Measurements from ENCODE around the gene MARK4. TPM values are rescaled to one million over a fixed set of nuclear protein-coding genes. Genes with fewer than 3 reads are reported as not detected.

MARK4 gene
- total RNA-seq, 4 donors from 2014 or later: 28.4 to 42.8 (median 35.3) TPM

DNA sequence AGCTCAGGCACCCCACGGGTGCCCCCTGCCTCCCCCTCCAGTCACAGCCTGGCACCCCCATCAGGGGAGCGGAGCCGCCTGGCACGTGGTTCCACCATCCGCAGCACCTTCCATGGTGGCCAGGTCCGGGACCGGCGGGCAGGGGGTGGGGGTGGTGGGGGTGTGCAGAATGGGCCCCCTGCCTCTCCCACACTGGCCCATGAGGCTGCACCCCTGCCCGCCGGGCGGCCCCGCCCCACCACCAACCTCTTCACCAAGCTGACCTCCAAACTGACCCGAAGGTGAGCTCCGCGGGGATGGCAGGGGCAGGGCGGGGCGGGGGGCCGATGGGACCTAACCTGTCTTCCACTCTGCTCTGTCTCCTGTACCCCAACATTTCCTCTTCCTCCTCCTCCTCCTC, 46.6 kb downstream of the MARK4 start:
- intact Hi-C loops (cut with DNase I; ENCODE audit: low total_unique reads): no loop called here
- no peak for DNase-seq (ENCODE audit: low spot score in 2 of 2)
- TF ChIP-seq, protein P1, sequence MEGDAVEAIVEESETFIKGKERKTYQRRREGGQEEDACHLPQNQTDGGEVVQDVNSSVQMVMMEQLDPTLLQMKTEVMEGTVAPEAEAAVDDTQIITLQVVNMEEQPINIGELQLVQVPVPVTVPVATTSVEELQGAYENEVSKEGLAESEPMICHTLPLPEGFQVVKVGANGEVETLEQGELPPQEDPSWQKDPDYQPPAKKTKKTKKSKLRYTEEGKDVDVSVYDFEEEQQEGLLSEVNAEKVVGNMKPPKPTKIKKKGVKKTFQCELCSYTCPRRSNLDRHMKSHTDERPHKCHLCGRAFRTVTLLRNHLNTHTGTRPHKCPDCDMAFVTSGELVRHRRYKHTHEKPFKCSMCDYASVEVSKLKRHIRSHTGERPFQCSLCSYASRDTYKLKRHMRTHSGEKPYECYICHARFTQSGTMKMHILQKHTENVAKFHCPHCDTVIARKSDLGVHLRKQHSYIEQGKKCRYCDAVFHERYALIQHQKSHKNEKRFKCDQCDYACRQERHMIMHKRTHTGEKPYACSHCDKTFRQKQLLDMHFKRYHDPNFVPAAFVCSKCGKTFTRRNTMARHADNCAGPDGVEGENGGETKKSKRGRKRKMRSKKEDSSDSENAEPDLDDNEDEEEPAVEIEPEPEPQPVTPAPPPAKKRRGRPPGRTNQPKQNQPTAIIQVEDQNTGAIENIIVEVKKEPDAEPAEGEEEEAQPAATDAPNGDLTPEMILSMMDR (IDR thresholded peaks at IDR 0.05): no peak
- no peak for TF ChIP-seq POLR2A (IDR thresholded peaks at IDR 0.05)
- no peak overlapping the region for H3K4me3 ChIP-seq (ENCODE audit: low read depth, poor library complexity, severe bottlenecking)
- WGBS, 2 donors: 94 to 97% methylated on average over 10 to 18 of the region's 18 CpGs

DNA sequence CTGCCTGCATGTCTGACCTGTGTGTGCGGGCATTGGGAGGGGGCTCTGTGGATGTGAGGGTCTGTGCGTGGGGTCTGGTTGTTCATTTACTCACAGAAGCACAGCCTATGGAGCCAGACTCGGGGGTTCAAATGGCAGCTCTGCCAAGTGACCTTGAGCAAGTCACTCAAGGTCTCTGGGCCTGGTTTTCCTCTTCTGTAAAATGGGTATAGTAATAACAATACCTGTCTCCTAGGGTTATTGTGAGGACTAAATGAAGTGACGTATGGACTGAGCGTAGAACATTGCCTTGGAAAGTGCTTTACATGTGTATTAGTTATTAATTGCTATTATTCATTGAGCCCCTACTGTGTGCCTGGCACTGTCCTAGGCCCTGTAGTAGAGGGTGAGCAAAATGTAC, 47.2 kb downstream of the MARK4 start:
- no peak overlapping the region for H3K4me3 ChIP-seq (ENCODE audit: low read depth, poor library complexity, severe bottlenecking)
- 97 to 99% methylated on average over 5 of the region's 5 CpGs for WGBS, 2 donors
- no peak for DNase-seq (ENCODE audit: low spot score in 2 of 2)
- intact Hi-C loops (cut with DNase I; ENCODE audit: low total_unique reads): no loop called here
- no peak for TF ChIP-seq POLR2A (IDR thresholded peaks at IDR 0.05)
- TF ChIP-seq, protein P1 (IDR thresholded peaks at IDR 0.05): no peak

DNA sequence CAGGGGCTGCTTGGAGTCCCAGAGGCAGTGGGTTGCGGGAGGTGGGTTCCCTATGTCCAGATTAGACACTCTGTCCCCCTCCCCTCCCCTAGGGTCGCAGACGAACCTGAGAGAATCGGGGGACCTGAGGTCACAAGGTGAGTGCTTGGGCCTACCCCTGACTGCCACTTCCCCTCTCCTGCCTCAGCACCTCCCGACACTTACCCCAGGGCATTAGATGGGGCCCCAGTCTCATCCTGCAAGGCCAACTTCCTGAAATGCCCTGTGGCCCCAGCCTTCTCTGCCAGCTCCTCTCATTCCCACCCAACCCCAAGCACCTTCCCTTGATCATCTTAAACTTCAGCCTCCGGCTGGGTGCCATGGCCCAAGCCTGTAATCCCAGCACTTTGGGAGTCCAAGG, 48.6 kb downstream of the MARK4 start:
- WGBS, 2 donors: 93% methylated on average over 6 of the region's 6 CpGs
- TF ChIP-seq POLR2A (IDR thresholded peaks at IDR 0.05): no peak
- TF ChIP-seq, protein P1 (IDR thresholded peaks at IDR 0.05): no peak
- intact Hi-C loops (cut with DNase I; ENCODE audit: low total_unique reads): no loop called here
- no peak overlapping the region for H3K4me3 ChIP-seq (ENCODE audit: low read depth, poor library complexity, severe bottlenecking)
- no peak for DNase-seq (ENCODE audit: low spot score in 2 of 2)

DNA sequence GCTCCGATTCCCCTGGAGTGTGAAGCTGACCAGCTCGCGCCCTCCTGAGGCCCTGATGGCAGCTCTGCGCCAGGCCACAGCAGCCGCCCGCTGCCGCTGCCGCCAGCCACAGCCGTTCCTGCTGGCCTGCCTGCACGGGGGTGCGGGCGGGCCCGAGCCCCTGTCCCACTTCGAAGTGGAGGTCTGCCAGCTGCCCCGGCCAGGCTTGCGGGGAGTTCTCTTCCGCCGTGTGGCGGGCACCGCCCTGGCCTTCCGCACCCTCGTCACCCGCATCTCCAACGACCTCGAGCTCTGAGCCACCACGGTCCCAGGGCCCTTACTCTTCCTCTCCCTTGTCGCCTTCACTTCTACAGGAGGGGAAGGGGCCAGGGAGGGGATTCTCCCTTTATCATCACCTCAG, 51.3 kb downstream of the MARK4 start:
- no peak for DNase-seq (ENCODE audit: low spot score in 2 of 2)
- intact Hi-C loops (cut with DNase I; ENCODE audit: low total_unique reads): no loop called here
- TF ChIP-seq, protein P1 (IDR thresholded peaks at IDR 0.05): no peak
- no peak for TF ChIP-seq POLR2A (IDR thresholded peaks at IDR 0.05)
- no peak overlapping the region for H3K4me3 ChIP-seq (ENCODE audit: low read depth, poor library complexity, severe bottlenecking)
- 90 to 95% methylated on average over 17 to 20 of the region's 27 CpGs for WGBS, 2 donors

DNA sequence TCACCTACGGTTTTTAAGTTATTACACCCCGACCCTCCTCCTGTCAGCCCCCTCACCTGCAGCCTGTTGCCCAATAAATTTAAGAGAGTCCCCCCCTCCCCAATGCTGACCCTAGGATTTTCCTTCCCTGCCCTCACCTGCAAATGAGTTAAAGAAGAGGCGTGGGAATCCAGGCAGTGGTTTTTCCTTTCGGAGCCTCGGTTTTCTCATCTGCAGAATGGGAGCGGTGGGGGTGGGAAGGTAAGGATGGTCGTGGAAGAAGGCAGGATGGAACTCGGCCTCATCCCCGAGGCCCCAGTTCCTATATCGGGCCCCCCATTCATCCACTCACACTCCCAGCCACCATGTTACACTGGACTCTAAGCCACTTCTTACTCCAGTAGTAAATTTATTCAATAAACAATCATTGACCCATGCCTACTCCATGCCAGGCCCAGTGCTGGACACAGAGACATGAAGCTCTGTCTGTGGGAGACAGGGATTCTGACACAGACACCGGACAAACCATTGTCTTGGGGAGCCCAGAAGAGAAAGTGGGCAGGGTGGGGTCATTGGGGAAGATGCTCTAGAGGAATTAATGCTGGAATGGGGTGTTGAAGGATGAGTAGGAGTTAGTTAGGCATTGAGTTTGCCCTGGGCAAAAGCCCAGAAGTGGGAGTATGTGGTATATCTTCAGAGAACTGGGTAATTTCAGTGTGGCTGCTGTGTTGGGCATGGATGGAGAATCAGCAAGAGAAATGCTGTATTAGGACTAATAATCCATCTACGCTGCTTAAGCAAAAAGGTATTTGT, 52.4 kb downstream of the MARK4 start:
- H3K4me3 ChIP-seq (ENCODE audit: low read depth, poor library complexity, severe bottlenecking): no peak overlapping the region
- no peak for TF ChIP-seq POLR2A (IDR thresholded peaks at IDR 0.05)
- no peak for DNase-seq (ENCODE audit: low spot score in 2 of 2)
- intact Hi-C loops (cut with DNase I; ENCODE audit: low total_unique reads): no loop called here
- WGBS, 2 donors: 91 to 93% methylated on average over 12 of the region's 12 CpGs

DNA sequence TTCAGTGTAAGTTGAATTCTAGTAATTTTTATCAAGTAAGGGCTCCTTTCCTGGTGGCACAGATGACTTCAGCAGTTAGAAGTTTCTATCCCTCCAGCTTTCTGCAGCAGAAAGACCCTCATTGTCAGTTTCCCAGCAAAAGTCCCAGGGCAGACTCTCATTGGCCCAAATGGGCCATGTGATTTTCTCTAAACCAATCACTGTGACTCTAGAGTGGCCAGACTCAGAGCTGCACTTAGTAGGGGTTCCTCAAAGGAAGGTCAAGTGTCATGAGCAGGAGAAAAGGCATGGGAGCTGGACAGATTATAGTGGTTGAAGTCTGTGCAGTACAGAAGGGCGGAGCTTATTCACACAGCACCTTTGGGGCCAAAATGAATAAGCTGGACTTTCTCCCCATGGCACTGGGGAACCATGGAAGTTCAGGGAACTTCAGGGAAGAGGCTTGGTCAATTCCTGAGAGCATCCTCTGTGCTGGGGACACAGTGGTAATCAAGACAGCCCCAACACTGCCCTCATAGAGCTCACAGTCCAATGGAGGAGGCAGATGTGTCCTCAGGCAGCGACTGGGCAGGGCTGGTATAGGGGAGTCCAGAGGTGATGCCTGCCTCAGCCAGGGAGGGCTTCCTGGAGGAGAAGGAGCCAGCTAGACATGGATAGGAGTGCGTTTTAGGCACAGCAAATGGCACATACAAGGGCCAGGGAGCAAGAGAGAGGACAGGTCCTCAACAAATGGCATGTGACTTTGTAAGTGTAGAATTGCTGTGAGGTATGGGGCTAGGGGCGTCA, 53.3 kb downstream of the MARK4 start:
- H3K4me3 ChIP-seq (ENCODE audit: low read depth, poor library complexity, severe bottlenecking): no peak overlapping the region
- intact Hi-C loops (cut with DNase I; ENCODE audit: low total_unique reads): no loop called here
- no peak for DNase-seq (ENCODE audit: low spot score in 2 of 2)
- 71 to 77% methylated on average over 4 of the region's 4 CpGs for WGBS, 2 donors
- TF ChIP-seq, protein P1 (IDR thresholded peaks at IDR 0.05): no peak
- no peak for TF ChIP-seq POLR2A (IDR thresholded peaks at IDR 0.05)

Measured in lower leg skin (tissue), 4 donors.